HG03575 (cell line): Measurements from ENCODE around the gene NFIC.
"Not testable (repeated sequence)": the region's sequence is repeated elsewhere in the genome, so short reads cannot be mapped to it uniquely, and the experiment has no call there.

Experiments
- ATAC-seq: cut with Tn5 transposase; IDR thresholded peaks from one replicate; pipeline ENCODE4 v1.9.1; 2021; ENCODE audit not compliant: unreplicated experiment, insufficient number of reproducible peaks, low FRiP score; ENCODE audit errors: extremely low read depth

The NFIC gene

GRCh38 chr19:3335431-3336350, 30.7 kb upstream of the NFIC start:
- no peak for ATAC-seq

DNA sequence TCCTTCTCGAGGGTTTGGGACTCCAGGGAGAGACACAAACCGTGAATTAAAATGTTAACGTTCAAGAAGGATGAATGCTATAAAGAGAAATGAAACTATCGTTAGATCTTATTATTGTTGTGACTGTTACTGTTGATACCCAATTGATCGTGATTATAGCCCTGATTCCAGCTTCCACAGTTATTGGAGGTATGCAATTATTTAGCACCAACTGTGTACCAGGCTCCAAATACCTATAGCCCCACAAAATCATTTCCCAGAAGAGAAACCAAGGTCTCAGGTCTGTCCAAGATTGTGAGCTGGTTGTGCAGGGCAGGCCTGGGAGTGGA, 30.1 kb upstream of the NFIC start:
- no peak for ATAC-seq

GRCh38 chr19:3336680-3337523, 29.5 kb upstream of the NFIC start:
- no peak for ATAC-seq

- no peak for ATAC-seq
These were observed 27.7 kb upstream of the NFIC start for GRCh38 chr19:3338541-3339181.

DNA sequence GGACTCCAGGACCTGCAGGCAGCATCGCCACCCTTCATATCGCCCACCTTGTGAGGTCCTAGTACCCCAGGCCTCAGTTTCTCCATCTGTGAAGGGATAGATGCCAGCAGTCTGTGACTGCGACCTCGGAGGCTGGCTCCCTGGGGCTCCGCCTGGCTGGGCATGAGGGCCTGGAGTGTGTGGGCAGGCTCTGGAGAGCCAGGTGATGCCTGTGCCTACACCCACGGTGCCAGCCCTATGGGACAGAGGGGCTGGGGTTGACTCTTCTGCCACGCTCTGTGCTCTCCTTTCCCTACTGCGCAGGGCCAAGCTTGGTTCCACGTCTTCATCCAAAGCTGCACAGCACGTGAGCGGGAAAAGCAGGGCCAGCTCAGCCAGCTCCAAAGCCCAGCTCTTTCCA, 26.0 kb upstream of the NFIC start:
- ATAC-seq: no peak

GRCh38 chr19:3342246-3342645, 24.1 kb upstream of the NFIC start:
- ATAC-seq: no peak

GRCh38 chr19:3342962-3343361, 23.4 kb upstream of the NFIC start:
- not testable (repeated sequence) for ATAC-seq

GRCh38 chr19:3343619-3344502, 22.5 kb upstream of the NFIC start:
- ATAC-seq: no peak

DNA sequence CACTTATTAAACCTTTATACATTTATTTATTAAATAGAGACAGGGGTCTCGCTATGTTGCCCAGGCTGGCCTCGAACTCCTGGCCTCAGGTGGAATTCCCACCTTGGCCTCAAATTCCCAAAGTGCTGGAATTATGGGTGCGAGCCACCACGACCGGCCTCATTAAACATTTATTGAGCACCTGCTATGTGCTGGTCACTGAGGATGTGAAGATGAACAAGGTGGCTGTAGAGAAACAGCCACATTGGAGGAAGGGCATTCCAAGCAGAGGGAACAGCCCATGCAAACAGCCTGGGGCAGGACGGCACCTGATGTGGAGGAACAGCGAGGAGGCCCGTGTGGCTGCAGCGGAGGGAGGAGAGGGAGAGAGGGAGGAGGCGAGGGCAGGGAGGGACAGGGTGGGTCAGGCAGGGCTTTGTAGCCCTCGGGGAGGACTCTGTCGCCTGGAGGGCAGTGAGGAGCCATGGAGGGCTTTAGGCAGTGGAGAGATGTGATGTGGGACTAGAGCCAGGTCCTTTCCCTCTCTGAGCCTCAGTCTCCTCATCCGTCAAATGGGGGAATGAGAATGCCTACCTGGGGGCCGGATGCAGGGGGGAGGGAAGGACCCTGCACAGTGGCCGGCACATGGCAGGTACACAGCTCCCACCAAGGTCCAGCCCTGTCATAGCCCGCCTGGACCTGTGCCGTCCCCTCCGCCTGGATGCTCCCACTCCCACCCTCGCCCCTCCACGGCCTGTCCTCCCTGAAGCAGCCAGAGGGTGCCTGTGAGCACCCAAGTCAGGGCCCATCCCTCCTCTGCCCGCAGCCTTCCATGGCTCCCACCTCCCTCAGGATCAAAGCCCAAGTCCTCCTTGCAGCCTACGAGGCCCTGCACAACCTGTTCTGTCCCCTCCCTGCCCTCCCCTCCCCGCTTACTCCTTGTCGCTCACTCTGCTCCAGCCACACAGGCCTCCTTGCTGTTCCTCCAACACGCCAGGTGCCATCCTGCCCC, 21.5 kb upstream of the NFIC start:
- ATAC-seq: no peak

DNA sequence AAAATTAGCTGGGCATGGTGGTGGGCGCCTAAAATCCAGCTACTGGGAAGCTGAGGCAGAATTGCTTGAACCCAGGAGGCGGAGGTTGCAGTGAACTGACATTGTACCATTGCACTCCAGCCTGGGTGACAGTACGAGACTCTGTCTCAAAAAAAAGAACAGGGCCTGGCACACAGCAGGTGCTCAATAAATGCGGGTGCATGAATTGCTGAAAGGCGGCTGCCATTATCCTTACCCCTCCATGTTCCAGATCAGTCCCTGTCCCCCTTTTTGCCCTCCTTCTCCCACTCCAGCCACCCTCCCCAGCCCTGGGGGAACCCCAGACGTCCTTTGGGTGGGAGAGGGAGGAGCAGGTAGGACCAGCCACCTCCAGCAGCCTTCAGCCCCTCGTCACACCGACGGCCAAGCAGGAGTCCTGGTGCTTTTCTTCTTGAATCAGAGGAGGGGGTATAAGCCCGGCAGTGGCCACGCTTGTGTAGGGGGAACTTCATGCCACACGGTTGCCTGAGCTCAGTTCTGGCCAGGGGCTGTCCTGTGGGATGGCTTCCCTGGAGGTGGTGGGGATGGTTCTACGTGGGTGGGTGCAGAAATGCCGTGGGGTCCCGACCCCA, 20.4 kb upstream of the NFIC start:
- no peak for ATAC-seq

GRCh38 chr19:3346677-3347353, 19.6 kb upstream of the NFIC start:
- ATAC-seq: no peak

GRCh38 chr19:3348042-3348441, 18.3 kb upstream of the NFIC start:
- ATAC-seq: no peak

- not testable (repeated sequence) for ATAC-seq
These were observed 17.9 kb upstream of the NFIC start for GRCh38 chr19:3348469-3348868.

- ATAC-seq: no peak
These were observed 16.2 kb upstream of the NFIC start for GRCh38 chr19:3350014-3350663.

GRCh38 chr19:3351702-3352447, 14.5 kb upstream of the NFIC start:
- no peak for ATAC-seq

DNA sequence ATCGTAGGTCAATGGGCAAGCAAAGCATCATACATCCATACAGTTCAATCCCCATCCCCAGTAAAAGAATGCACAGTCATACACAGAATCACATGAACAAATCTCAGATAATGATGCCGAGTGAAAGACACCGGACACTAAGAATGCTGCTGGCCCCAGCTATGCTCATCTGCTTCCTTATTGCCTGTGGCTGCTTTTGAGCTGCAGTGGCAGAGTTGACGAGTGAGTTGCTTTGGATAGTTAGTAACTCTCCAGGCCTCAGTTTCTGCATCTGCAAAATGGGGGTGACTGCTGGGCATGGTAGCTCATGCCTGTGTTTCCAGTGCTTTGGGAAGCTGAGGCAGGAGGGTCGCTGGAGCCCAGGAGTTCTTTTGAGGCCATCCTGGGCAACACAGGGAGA, 12.9 kb upstream of the NFIC start:
- ATAC-seq: no peak
